K562 (cell line): ENCODE measurements around the gene B3GLCT. TPM values are rescaled to one million over a fixed set of nuclear protein-coding genes. Genes with fewer than 3 reads are reported as not detected.

ENCODE experiments used
- ATAC-seq: fragments of 200-7000 bp; cut with Tn5 transposase; 3 replicates; pipeline ENCODE4 v1.9.1; 2020; ENCODE audit warnings: moderate library complexity
- BruUV-seq: library from RNA; stranded (reverse); fragments of 400-500 nt; replicated peaks from 2 replicates; lab custom pipeline; 2021; lab: Mats Ljungman, UMichigan
- CTCF ChIA-PET: fragments of 300-600 bp; formaldehyde crosslinking; extraction: SDS; loops from one replicate; lab custom pipeline; 2021; ENCODE audit warnings: low intra/inter-chr PET ratio; lab: Yijun Ruan, JAX
- POLR2A ChIA-PET: fragments of 300-600, 350-650 bp; sonication (Branson Sonifier 250); formaldehyde crosslinking; extraction: SDS; loops from one replicate; lab custom pipeline; 2021; ENCODE audit warnings: antibody characterized with exemption, inconsistent platforms; lab: Yijun Ruan, JAX
- DNase-seq, 4 experiments: peaks; one replicate each; pipeline versions ENCODE4 v3.0.0 to v3.0.0-alpha.2; 2011 to 2018; ENCODE audit warnings: low spot score in 3 of 4, mixed read lengths in 3 of 4; ENCODE audit errors: extremely low read depth in 1 of 4
- FAIRE-seq: peaks from 2 replicates; lab custom pipeline; 2011; peaks lifted over from hg19 to GRCh38; lab: Jason Lieb, UNC
- H2AFZ ChIP-seq: 2 replicates; pipeline ENCODE4 v1.6.0; 2011; ENCODE audit warnings: low read depth, low read length, control low read depth, inconsistent platforms
- H3K27ac ChIP-seq: fragments of 200-600 bp; 3 replicates; pipeline ENCODE4 v1.8.0; 2011; ENCODE audit warnings: low read depth, mild to moderate bottlenecking, control low read depth, inconsistent platforms, low read length, moderate library complexity, mixed read lengths; ENCODE audit errors: extremely low read depth
- H3K27me3 ChIP-seq, 2 experiments: fragments of 300-600 bp in 1 of 2; 2 replicates in 1 of 2; 3 replicates in 1 of 2; pipeline versions ENCODE4 v1.6.0 to v1.8.0; 2011; ENCODE audit warnings: inconsistent platforms in 2 of 2, low read length in 2 of 2, mild to moderate bottlenecking in 1 of 2, mixed read lengths in 1 of 2, moderate library complexity in 1 of 2; ENCODE audit not compliant: control insufficient read depth in 2 of 2, insufficient read depth in 2 of 2
- H3K36me3 ChIP-seq: fragments of 300-600 bp; 3 replicates; pipeline ENCODE4 v1.8.0; 2011; ENCODE audit warnings: mild to moderate bottlenecking, low read length, inconsistent platforms; ENCODE audit not compliant: control insufficient read depth, insufficient read depth
- H3K4me1 ChIP-seq, 2 experiments: fragments of 200-600 bp in 1 of 2; replicated peaks in 1 of 2; 2 replicates in 1 of 2; 3 replicates in 1 of 2; pipeline versions ENCODE4 v1.5.1 to v1.8.0; 2011; ENCODE audit warnings: inconsistent platforms in 2 of 2, low read length in 2 of 2, mild to moderate bottlenecking in 1 of 2, mixed read lengths in 1 of 2, moderate library complexity in 1 of 2; ENCODE audit not compliant: control insufficient read depth in 2 of 2, insufficient read depth in 2 of 2
- H3K4me2 ChIP-seq: 2 replicates; pipeline ENCODE4 v1.6.1; 2011; ENCODE audit warnings: low read length, control low read depth, inconsistent platforms, mixed read lengths; ENCODE audit not compliant: insufficient read depth
- H3K4me3 ChIP-seq: fragments of 200-600 bp; sonication (generic), shearing (Covaris generic); 2 replicates; pipeline ENCODE4 v1.5.1; 2016; ENCODE audit warnings: control low read depth, inconsistent platforms
- H3K79me2 ChIP-seq: fragments of 200-600 bp; 3 replicates; pipeline ENCODE4 v1.8.0; 2011; ENCODE audit warnings: low read length, inconsistent platforms; ENCODE audit not compliant: control insufficient read depth, insufficient read depth
- H3K9ac ChIP-seq, 2 experiments: 2 replicates each; pipeline versions ENCODE4 v1.6.0 to v1.6.1; 2011; ENCODE audit warnings: low read depth in 2 of 2, low read length in 2 of 2, control low read depth in 1 of 2, inconsistent platforms in 1 of 2, mild to moderate bottlenecking in 1 of 2, mixed read lengths in 1 of 2; ENCODE audit not compliant: insufficient read depth in 1 of 2
- H3K9me1 ChIP-seq: one replicate; pipeline ENCODE4 v1.6.0; 2011; ENCODE audit warnings: inconsistent platforms, mild to moderate bottlenecking, low read length, moderate library complexity; ENCODE audit not compliant: control insufficient read depth, insufficient read depth
- H3K9me3 ChIP-seq: replicated peaks from 2 replicates; pipeline ENCODE4 v1.5.1; 2011; ENCODE audit warnings: low read depth, low read length, inconsistent platforms; ENCODE audit not compliant: control insufficient read depth, insufficient read depth
- H4K20me1 ChIP-seq: replicated peaks from 2 replicates; pipeline ENCODE4 v1.6.1; 2011; ENCODE audit warnings: low read length, inconsistent platforms, mixed read lengths; ENCODE audit not compliant: control insufficient read depth, insufficient read depth
- ARID3A ChIP-seq: IDR thresholded peaks from 2 replicates; pipeline ENCODE4 v1.6.1; 2012; ENCODE audit warnings: low read depth, low read length, improper control_type of control experiment, borderline replicate concordance
- CBX2 ChIP-seq: fragments of 200-600 bp; sonication (generic); IDR thresholded peaks from one replicate; pipeline ENCODE4 v1.6.1; 2012; ENCODE audit warnings: mild to moderate bottlenecking, low read length, inconsistent platforms; ENCODE audit not compliant: insufficient read depth, poor library complexity, severe bottlenecking
- CEBPG ChIP-seq, 3 experiments: fragments of 200-800 bp in 1 of 3; sonication (Bioruptor generic) in 1 of 3; sonication (generic) in 1 of 3; formaldehyde crosslinking in 1 of 3; IDR thresholded peaks in 2 of 3; conservative IDR thresholded peaks in 1 of 3; 2 replicates each; pipeline versions ENCODE4 v1.6.1 to v1.8.0; 2016 to 2022; ENCODE audit warnings: missing compliant biosample characterization in 2 of 3, missing genetic modification characterization in 2 of 3, mild to moderate bottlenecking in 1 of 3, missing genetic modification reagents in 1 of 3
- E4F1 ChIP-seq: fragments of 250-450 bp; sonication (Bioruptor Pico); IDR thresholded peaks from 2 replicates; pipeline ENCODE4 v1.5.0; 2021; ENCODE audit warnings: mild to moderate bottlenecking, borderline replicate concordance
- KLF10 ChIP-seq: fragments of 250-450 bp; sonication (Bioruptor Pico); IDR thresholded peaks from 2 replicates; pipeline ENCODE4 v1.6.1; 2021; ENCODE audit warnings: matching md5 sums
- MAFG ChIP-seq: fragments of 450-650 bp; conservative IDR thresholded peaks from 2 replicates; pipeline ENCODE4 v1.6.1; 2016; ENCODE audit warnings: missing genetic modification characterization, missing compliant biosample characterization
- MTF1 ChIP-seq: fragments of 250-450 bp; sonication (Bioruptor Pico); IDR thresholded peaks from 2 replicates; pipeline ENCODE4 v1.9.0; 2021; ENCODE audit warnings: moderate library complexity, mild to moderate bottlenecking, inconsistent platforms, borderline replicate concordance
- NFIC ChIP-seq: fragments of 450-650 bp; IDR thresholded peaks from 2 replicates; pipeline ENCODE4 v1.6.1; 2017; ENCODE audit warnings: mild to moderate bottlenecking, inconsistent platforms
- NFXL1 ChIP-seq: fragments of 450-650 bp; formaldehyde crosslinking; IDR thresholded peaks from 2 replicates; pipeline ENCODE4 v1.4.0; 2021; ENCODE audit warnings: mild to moderate bottlenecking
- PHB ChIP-seq: fragments of 250-450 bp; sonication (Bioruptor Pico); IDR thresholded peaks from 2 replicates; pipeline ENCODE4 v1.5.0; 2021
- POLR2G ChIP-seq: fragments of 200-400 bp; formaldehyde crosslinking; IDR thresholded peaks from 2 replicates; pipeline ENCODE4 v1.6.1; 2017; ENCODE audit warnings: low read depth, mild to moderate bottlenecking, antibody characterized with exemption, low read length, moderate library complexity
- POLR3G ChIP-seq: IDR thresholded peaks from 2 replicates; pipeline ENCODE4 v1.6.1; 2011; ENCODE audit not compliant: insufficient read length, insufficient replicate concordance; ENCODE audit errors: extremely low read depth
- POU5F1 ChIP-seq: fragments of 150-350 bp; IDR thresholded peaks from 2 replicates; pipeline ENCODE4 v1.6.1; 2014; ENCODE audit warnings: borderline replicate concordance, low read length, low read depth, mild to moderate bottlenecking; ENCODE audit not compliant: partially characterized antibody
- RAD51 ChIP-seq: fragments of 450-650 bp; IDR thresholded peaks from 2 replicates; pipeline ENCODE4 v1.7.1; 2016; ENCODE audit warnings: low read depth, mild to moderate bottlenecking, borderline replicate concordance
- SMAD3 ChIP-seq: fragments of 450-650 bp; formaldehyde crosslinking; conservative IDR thresholded peaks from 2 replicates; pipeline ENCODE4 v1.4.0; 2020; ENCODE audit warnings: mild to moderate bottlenecking
- TAF7 ChIP-seq: fragments of 450-650 bp; IDR thresholded peaks from 2 replicates; pipeline ENCODE4 v1.6.1; 2016; ENCODE audit warnings: missing genetic modification characterization, missing compliant biosample characterization
- TCFL5 ChIP-seq: fragments of 250-450 bp; sonication (Bioruptor Pico); conservative IDR thresholded peaks from 2 replicates; pipeline ENCODE4 v1.6.1; 2021; ENCODE audit warnings: mild to moderate bottlenecking, moderate library complexity, matching md5 sums
- XRCC4 ChIP-seq: IDR thresholded peaks from one replicate; pipeline ENCODE4 v1.6.1; 2011; ENCODE audit not compliant: insufficient read depth, insufficient read length; ENCODE audit errors: extremely low read depth
- ZBTB12 ChIP-seq: fragments of 250-450 bp; sonication (Bioruptor Pico); IDR thresholded peaks from 2 replicates; pipeline ENCODE4 v1.4.0; 2020
- WGBS: fragments of 100-300 bp; shearing (Covaris generic); methylation state at CpG from one replicate; pipeline ENCODE4 v1.1.6; 2016; ENCODE audit warnings: low coverage, mixed read lengths; ENCODE audit not compliant: insufficient coverage; ENCODE audit errors: missing lambda C conversion rate; 5-methylcytosine and 5-hydroxymethylcytosine counted together
- in situ Hi-C: fragments of 300-500 bp; cut with MboI; formaldehyde crosslinking; loops from 4 replicates; pipeline ENCODE4 v1.15.0; 2018; ENCODE audit warnings: inconsistent platforms, mixed read lengths
- intact Hi-C: fragments of 100-400 bp; cut with micrococcal nuclease; formaldehyde crosslinking; loops from 2 replicates; pipeline ENCODE4 v1.14.2; 2022
- polyA plus RNA-seq, 8 experiments: library from polyadenylated mRNA; depleted of rRNA in 4 of 8; stranded (reverse) in 5 of 8; unstranded in 3 of 8; fragments of >200 nt; fragmentation: Nextera tagmentation in 2 of 8; fragmentation: Illumina TruSeq in 1 of 8; extraction: Ambion mirVana in 2 of 8; extraction: Trizol in 1 of 8; gene quantifications; 2 replicates each; pipeline versions ENCODE4 v1.2.1 to v1.2.3, GENCODE V29; 2011 to 2014; ENCODE audit warnings: inconsistent platforms in 1 of 8, missing spikeins in 1 of 8
- total RNA-seq, 7 experiments: library from RNA; depleted of rRNA in 6 of 7; stranded (reverse); fragments of >200 nt in 6 of 7; fragmentation: Illumina TruSeq in 2 of 7; extraction: Trizol in 2 of 7; gene quantifications; 2 replicates each; pipeline versions ENCODE4 v1.2.1 to v1.2.3, GENCODE V29; 2011 to 2021; ENCODE audit warnings: low replicate concordance in 1 of 7

B3GLCT gene
- total and polyA plus RNA-seq, 9 of the 15 experiments (the other 6 are each of a cell fraction or from before 2014, with no cell fraction given): 1.1 to 5.1 (median 2.9) TPM

GRCh38 chr13:31349156-31349555, 149.4 kb downstream of the B3GLCT start:
- Histone ChIP-seq H3K4me2 (no peak overlapping the region), H3K27ac (no peak overlapping the region), H3K9me1 (no peaks in the 10 kb centered on the region), H3K4me1 (no peaks in the 10 kb centered on the region), H3K9me3 (no peaks in the 10 kb centered on the region), H2AFZ (no peak overlapping the region), H4K20me1 (no peaks in the 10 kb centered on the region), H3K36me3 (no peaks in the 10 kb centered on the region), H3K79me2 (no peaks in the 10 kb centered on the region), H3K27me3 (peaks cover 0 to 14% of the 10 kb centered on the region in 2 experiments; a peak in 3 of 5 replicates), H3K9ac (no peak overlapping the region), H3K4me3 (no peak overlapping the region)
- CTCF ChIA-PET: no interaction called here
- ATAC-seq (no peak), FAIRE-seq (no peak), DNase-seq (no peak)
- no TSS peak for BruUV-seq
- in situ Hi-C loops: no loop called here
- intact Hi-C loops: no loop called here
- POLR2A ChIA-PET: interaction anchor here (0.7 kb wide), 1 partner anchor 16 kb away, joined by 3 read pairs; no protein-coding TSS in a partner anchor
- no peak for TF ChIP-seq NFIC
- TF ChIP-seq MAFG: no peak
- no peak for TF ChIP-seq MTF1 (CRISPR knock-in tag)
- TF ChIP-seq E4F1 (CRISPR knock-in tag): no peak
- TF ChIP-seq PHB (CRISPR knock-in tag): no peak
- no peak for TF ChIP-seq CBX2
- TF ChIP-seq SMAD3: no peak
- no peak for TF ChIP-seq NFXL1 (CRISPR knock-in tag)
- TF ChIP-seq XRCC4: no peak
- no peak for TF ChIP-seq POU5F1
- no peak for TF ChIP-seq TCFL5 (CRISPR knock-in tag)
- TF ChIP-seq ARID3A: no peak
- TF ChIP-seq TAF7 (tag): no peak
- TF ChIP-seq RAD51: no peak
- TF ChIP-seq ZBTB12 (CRISPR knock-in tag): no peak
- TF ChIP-seq KLF10 (CRISPR knock-in tag): no peak
- TF ChIP-seq CEBPG (CRISPR knock-in tag; IDR thresholded peaks at IDR 0.05): no peak
- TF ChIP-seq CEBPG (tag; conservative IDR thresholded peaks at IDR 0.05 in 1 of 2, IDR thresholded peaks at IDR 0.05 in 1 of 2): no peak
- TF ChIP-seq POLR2G: no peak
- no peak for TF ChIP-seq POLR3G
- WGBS: 0% methylated on average over 4 of the region's 4 CpGs
